Effector memory CD4-positive, alpha-beta T cell (primary cell): ENCODE measurements around the gene TRAPPC12.

Experiments
- DNase-seq, 3 donors: peaks; one replicate each; pipeline ENCODE4 v3.0.0-alpha.2; 2020
- H3K27ac ChIP-seq: 2 replicates; pipeline ENCODE4 v1.7.0; 2013; ENCODE audit warnings: mild to moderate bottlenecking, low read length, moderate library complexity; ENCODE audit not compliant: insufficient read depth, poor library complexity, severe bottlenecking
- H3K27me3 ChIP-seq: replicated peaks from 2 replicates; pipeline ENCODE4 v1.7.0; 2013; ENCODE audit warnings: mild to moderate bottlenecking, low read length; ENCODE audit not compliant: insufficient read depth, control insufficient read depth, poor library complexity, severe bottlenecking
- H3K36me3 ChIP-seq: 2 replicates; pipeline ENCODE4 v1.7.0; 2013; ENCODE audit warnings: mild to moderate bottlenecking, low read length, moderate library complexity; ENCODE audit not compliant: control insufficient read depth, insufficient read depth
- H3K4me1 ChIP-seq: 2 replicates; pipeline ENCODE4 v1.7.0; 2013; ENCODE audit warnings: low read length, mild to moderate bottlenecking; ENCODE audit not compliant: control insufficient read depth, insufficient read depth, poor library complexity, severe bottlenecking
- H3K4me3 ChIP-seq: 2 replicates; pipeline ENCODE4 v1.7.0; 2013; ENCODE audit warnings: low read length, low read depth, mild to moderate bottlenecking; ENCODE audit not compliant: insufficient read depth, poor library complexity, severe bottlenecking
- H3K9me3 ChIP-seq: 2 replicates; pipeline ENCODE4 v1.7.0; 2013; ENCODE audit warnings: mild to moderate bottlenecking, low read length, moderate library complexity; ENCODE audit not compliant: control insufficient read depth

The TRAPPC12 gene

GRCh38 chr2:3458396-3459184, 79.1 kb downstream of the TRAPPC12 start:
- no peaks in the 10 kb centered on the region for H3K4me1 ChIP-seq
- no peaks in the 10 kb centered on the region for H3K27me3 ChIP-seq
- H3K27ac ChIP-seq: no peak overlapping the region
- no peaks in the 10 kb centered on the region for H3K9me3 ChIP-seq
- no peak for DNase-seq
- no peak overlapping the region for H3K4me3 ChIP-seq
- H3K36me3 ChIP-seq: peaks cover 22% of the 10 kb centered on the region

- H3K27me3 ChIP-seq: no peaks in the 10 kb centered on the region
- no peak overlapping the region for H3K4me3 ChIP-seq
- H3K27ac ChIP-seq: no peak overlapping the region
- peaks cover 22% of the 10 kb centered on the region for H3K36me3 ChIP-seq
- no peaks in the 10 kb centered on the region for H3K9me3 ChIP-seq
- DNase-seq: no peak
- no peaks in the 10 kb centered on the region for H3K4me1 ChIP-seq
These were observed 79.9 kb downstream of the TRAPPC12 start for GRCh38 chr2:3459185-3460015.

GRCh38 chr2:3460156-3460555, 80.7 kb downstream of the TRAPPC12 start:
- no peaks in the 10 kb centered on the region for H3K27me3 ChIP-seq
- H3K4me1 ChIP-seq: no peaks in the 10 kb centered on the region
- no peak for DNase-seq
- H3K27ac ChIP-seq: no peak overlapping the region
- H3K9me3 ChIP-seq: no peaks in the 10 kb centered on the region
- H3K36me3 ChIP-seq: peaks cover 28% of the 10 kb centered on the region
- no peak overlapping the region for H3K4me3 ChIP-seq

GRCh38 chr2:3460831-3461800, 81.6 kb downstream of the TRAPPC12 start:
- H3K4me1 ChIP-seq: no peaks in the 10 kb centered on the region
- no peaks in the 10 kb centered on the region for H3K27me3 ChIP-seq
- DNase-seq: no peak
- no peak overlapping the region for H3K27ac ChIP-seq
- no peaks in the 10 kb centered on the region for H3K9me3 ChIP-seq
- H3K36me3 ChIP-seq: peaks cover 26% of the 10 kb centered on the region
- no peak overlapping the region for H3K4me3 ChIP-seq

- Histone ChIP-seq H3K4me3 (no peak overlapping the region), H3K4me1 (no peaks in the 10 kb centered on the region), H3K36me3 (peaks cover 28% of the 10 kb centered on the region), H3K9me3 (no peaks in the 10 kb centered on the region), H3K27me3 (no peaks in the 10 kb centered on the region), H3K27ac (no peak overlapping the region)
- DNase-seq: no peak
These were observed 82.5 kb downstream of the TRAPPC12 start for GRCh38 chr2:3461801-3462492.

- H3K36me3 ChIP-seq: peaks cover 33% of the 10 kb centered on the region
- no peak overlapping the region for H3K4me3 ChIP-seq
- H3K27ac ChIP-seq: no peak overlapping the region
- no peak for DNase-seq
- no peaks in the 10 kb centered on the region for H3K27me3 ChIP-seq
- no peaks in the 10 kb centered on the region for H3K4me1 ChIP-seq
- H3K9me3 ChIP-seq: no peaks in the 10 kb centered on the region
These were observed 83.1 kb downstream of the TRAPPC12 start for GRCh38 chr2:3462493-3463104.

- Histone ChIP-seq H3K27ac (no peak overlapping the region), H3K4me1 (no peaks in the 10 kb centered on the region), H3K9me3 (no peaks in the 10 kb centered on the region), H3K36me3 (peaks cover 33% of the 10 kb centered on the region), H3K4me3 (no peak overlapping the region), H3K27me3 (no peaks in the 10 kb centered on the region)
- DNase-seq: no peak
These were observed 83.8 kb downstream of the TRAPPC12 start for GRCh38 chr2:3463186-3463835.

- Histone ChIP-seq H3K36me3 (peaks cover 36% of the 10 kb centered on the region), H3K27ac (no peak overlapping the region), H3K4me1 (no peaks in the 10 kb centered on the region), H3K4me3 (no peak overlapping the region), H3K27me3 (no peaks in the 10 kb centered on the region), H3K9me3 (no peaks in the 10 kb centered on the region)
- DNase-seq: no peak
These were observed 84.5 kb downstream of the TRAPPC12 start for GRCh38 chr2:3463944-3464343.
